Glutamatergic neuron (in vitro differentiated cells): ENCODE measurements around the gene IRF5. TPM values are rescaled to one million over a fixed set of nuclear protein-coding genes. Genes with fewer than 3 reads are reported as not detected.
A peak's percentile ranks its signal among the peaks of the same experiment; 100 is the strongest.
"Not testable (repeated sequence)": the region's sequence is repeated elsewhere in the genome, so short reads cannot be mapped to it uniquely, and the experiment has no call there.

ENCODE experiments used
- DNase-seq: peaks from one replicate; pipeline ENCODE4 v3.0.0; 2022
- H3K27ac Mint-ChIP-seq: one replicate; pipeline ENCODE4 v1.8.0; 2020; ENCODE audit warnings: mild to moderate bottlenecking, mixed read lengths, inconsistent platforms; ENCODE audit not compliant: unreplicated experiment
- H3K27me3 Mint-ChIP-seq: one replicate; pipeline ENCODE4 v1.8.0; 2020; ENCODE audit warnings: mild to moderate bottlenecking, moderate library complexity, mixed read lengths, inconsistent platforms; ENCODE audit not compliant: unreplicated experiment
- H3K36me3 Mint-ChIP-seq: one replicate; pipeline ENCODE4 v1.8.0; 2020; ENCODE audit warnings: mild to moderate bottlenecking, mixed read lengths, inconsistent platforms; ENCODE audit not compliant: unreplicated experiment
- H3K4me1 Mint-ChIP-seq: one replicate; pipeline ENCODE4 v1.8.0; 2020; ENCODE audit warnings: mild to moderate bottlenecking, low read depth, mixed read lengths, inconsistent platforms; ENCODE audit not compliant: unreplicated experiment
- H3K4me3 Mint-ChIP-seq: one replicate; pipeline ENCODE4 v1.8.0; 2020; ENCODE audit warnings: mild to moderate bottlenecking, mixed read lengths, inconsistent platforms; ENCODE audit not compliant: unreplicated experiment
- H3K9me3 Mint-ChIP-seq: one replicate; pipeline ENCODE4 v1.8.0; 2020; ENCODE audit warnings: mild to moderate bottlenecking, moderate library complexity, mixed read lengths, inconsistent platforms; ENCODE audit not compliant: unreplicated experiment
- total RNA-seq: library from RNA; stranded (reverse); fragmentation: NEBNext Ultra II Directional; extraction: Animal tissue kit (Norgen Biotek cat#: 25700); gene quantifications from one replicate; pipeline ENCODE4 v1.2.1, GENCODE V29; 2021; ENCODE audit not compliant: unreplicated experiment
- TF ChIP-seq, protein P1 (sequence below): fragments of 200-600 bp; sonication (generic); IDR thresholded peaks from one replicate; pipeline ENCODE4 v1.5.0; 2021; ENCODE audit not compliant: partially characterized antibody, unreplicated experiment

Gene IRF5
- total RNA-seq, 1 donor from 2014 or later = not detected

DNA sequence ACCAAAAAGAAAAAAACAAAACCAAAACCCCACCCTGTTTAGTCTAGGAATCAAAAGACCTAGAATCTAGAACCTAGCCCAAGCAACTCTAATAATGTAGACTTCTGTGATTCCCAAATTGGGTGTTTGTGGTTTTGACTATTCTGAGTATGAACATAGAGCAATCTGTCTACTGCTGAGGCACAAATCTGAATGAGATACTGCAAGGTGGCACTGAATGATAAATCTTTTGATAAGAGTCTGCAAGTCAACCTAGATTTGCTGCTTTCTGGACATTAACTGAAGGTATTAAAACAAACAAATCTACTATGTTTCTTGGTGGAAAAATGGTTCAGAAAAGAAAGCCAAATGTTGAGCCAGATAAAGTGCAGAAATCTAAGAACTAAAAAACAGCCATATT is 50.6 kb downstream of the IRF5 start:
- Mint-ChIP-seq H3K4me1 (no peaks in the 10 kb centered on the region), H3K27me3 (no peaks in the 10 kb centered on the region), H3K36me3 (no peaks in the 10 kb centered on the region), H3K9me3 (no peaks in the 10 kb centered on the region), H3K4me3 (no peak overlapping the region), H3K27ac (no peak overlapping the region)
- TF ChIP-seq, protein P1, sequence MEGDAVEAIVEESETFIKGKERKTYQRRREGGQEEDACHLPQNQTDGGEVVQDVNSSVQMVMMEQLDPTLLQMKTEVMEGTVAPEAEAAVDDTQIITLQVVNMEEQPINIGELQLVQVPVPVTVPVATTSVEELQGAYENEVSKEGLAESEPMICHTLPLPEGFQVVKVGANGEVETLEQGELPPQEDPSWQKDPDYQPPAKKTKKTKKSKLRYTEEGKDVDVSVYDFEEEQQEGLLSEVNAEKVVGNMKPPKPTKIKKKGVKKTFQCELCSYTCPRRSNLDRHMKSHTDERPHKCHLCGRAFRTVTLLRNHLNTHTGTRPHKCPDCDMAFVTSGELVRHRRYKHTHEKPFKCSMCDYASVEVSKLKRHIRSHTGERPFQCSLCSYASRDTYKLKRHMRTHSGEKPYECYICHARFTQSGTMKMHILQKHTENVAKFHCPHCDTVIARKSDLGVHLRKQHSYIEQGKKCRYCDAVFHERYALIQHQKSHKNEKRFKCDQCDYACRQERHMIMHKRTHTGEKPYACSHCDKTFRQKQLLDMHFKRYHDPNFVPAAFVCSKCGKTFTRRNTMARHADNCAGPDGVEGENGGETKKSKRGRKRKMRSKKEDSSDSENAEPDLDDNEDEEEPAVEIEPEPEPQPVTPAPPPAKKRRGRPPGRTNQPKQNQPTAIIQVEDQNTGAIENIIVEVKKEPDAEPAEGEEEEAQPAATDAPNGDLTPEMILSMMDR = no peak
- no peak for DNase-seq

DNA sequence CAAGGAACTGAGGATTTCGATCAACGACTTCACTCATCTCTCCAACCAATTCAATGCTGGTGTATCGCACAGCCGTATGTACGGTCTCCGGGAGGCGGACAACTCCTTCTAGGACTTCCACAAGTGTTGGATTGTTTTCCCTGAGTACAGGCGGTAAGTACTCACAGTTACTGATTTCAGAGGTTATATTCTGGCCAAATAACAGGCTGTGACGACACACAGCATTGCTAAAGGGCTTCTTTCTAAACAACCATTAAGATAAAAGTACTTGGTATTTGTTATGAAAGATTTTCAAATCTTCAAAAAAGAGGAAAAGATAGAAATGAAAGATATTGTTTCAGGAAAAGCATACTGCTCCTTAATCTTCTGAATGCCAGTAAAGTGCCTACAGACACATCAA is 52.2 kb downstream of the IRF5 start:
- H3K27ac Mint-ChIP-seq = no peak overlapping the region
- H3K4me1 Mint-ChIP-seq = no peaks in the 10 kb centered on the region
- no peaks in the 10 kb centered on the region for H3K9me3 Mint-ChIP-seq
- H3K36me3 Mint-ChIP-seq = no peaks in the 10 kb centered on the region
- TF ChIP-seq, protein P1 = no peak
- no peak overlapping the region for H3K4me3 Mint-ChIP-seq
- DNase-seq = no peak
- H3K27me3 Mint-ChIP-seq = no peaks in the 10 kb centered on the region

DNA sequence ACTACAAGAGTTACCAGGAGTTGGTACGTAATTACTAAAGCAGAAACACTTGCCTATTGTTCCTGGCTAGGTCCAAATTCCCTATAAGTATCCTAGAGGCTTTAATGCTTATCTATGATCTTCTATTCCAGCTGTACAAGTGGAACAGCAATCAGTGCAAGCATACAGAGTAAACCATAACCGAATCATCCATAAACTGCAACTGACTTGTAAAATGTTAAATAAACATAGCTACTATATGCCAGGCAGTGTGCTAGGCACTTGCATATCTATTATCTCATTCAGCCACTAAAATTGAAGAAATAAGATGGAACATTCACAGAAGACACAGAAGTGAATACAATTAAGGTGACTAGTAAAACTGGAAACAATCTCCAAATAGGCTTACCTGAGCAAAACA is 55.7 kb downstream of the IRF5 start:
- no peak for DNase-seq
- Mint-ChIP-seq H3K9me3 (no peaks in the 10 kb centered on the region), H3K36me3 (no peaks in the 10 kb centered on the region), H3K27ac (no peak overlapping the region), H3K4me3 (no peak overlapping the region), H3K27me3 (no peaks in the 10 kb centered on the region), H3K4me1 (no peaks in the 10 kb centered on the region)
- TF ChIP-seq, protein P1 = no peak

DNA sequence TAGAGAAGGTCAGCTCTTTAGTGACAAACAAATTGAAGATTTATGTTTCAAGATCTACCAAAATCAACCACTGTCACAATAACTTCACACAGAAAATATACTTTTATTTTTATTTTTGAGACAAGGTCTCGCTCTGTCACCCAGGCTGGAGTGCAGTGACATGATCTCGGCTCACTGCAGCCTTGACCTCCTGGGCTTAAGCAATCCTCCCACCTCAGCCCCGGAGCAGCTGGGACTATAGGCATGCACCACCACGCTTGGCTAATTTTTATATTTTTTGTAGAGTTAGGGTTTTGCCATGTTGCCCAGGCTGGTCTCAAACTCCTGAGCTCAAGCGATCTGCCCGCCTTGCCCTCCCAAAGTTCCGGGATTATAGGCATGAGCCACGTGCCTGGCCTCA is 56.8 kb downstream of the IRF5 start:
- not testable (repeated sequence) for H3K36me3 Mint-ChIP-seq, H3K9me3 Mint-ChIP-seq, H3K4me1 Mint-ChIP-seq, H3K4me3 Mint-ChIP-seq, H3K27ac Mint-ChIP-seq, DNase-seq, H3K27me3 Mint-ChIP-seq

DNA sequence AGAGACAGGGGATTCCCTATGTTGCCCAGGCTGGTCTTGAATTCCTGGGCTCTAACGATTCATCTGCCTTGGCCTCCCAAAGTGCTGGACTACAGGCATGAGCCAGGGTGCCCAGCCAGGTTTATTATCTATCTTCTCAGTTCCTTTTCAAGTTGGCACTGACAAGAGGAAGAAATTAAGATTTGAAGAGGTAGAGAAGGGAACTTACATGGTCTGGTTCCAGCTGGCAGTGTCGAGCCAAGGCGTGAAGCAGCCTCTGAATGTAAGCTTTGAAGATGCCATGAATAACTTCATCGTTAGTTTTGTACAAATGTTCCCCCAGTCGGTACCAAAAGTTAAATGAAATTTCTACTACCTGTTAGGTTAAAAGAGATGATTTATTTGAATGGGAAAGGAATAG is 59.5 kb downstream of the IRF5 start:
- TF ChIP-seq, protein P1 = no peak
- H3K9me3 Mint-ChIP-seq = no peaks in the 10 kb centered on the region
- no peaks in the 10 kb centered on the region for H3K36me3 Mint-ChIP-seq
- H3K4me3 Mint-ChIP-seq = no peak overlapping the region
- no peaks in the 10 kb centered on the region for H3K4me1 Mint-ChIP-seq
- H3K27ac Mint-ChIP-seq = peak overlapping the region; percentile 22
- H3K27me3 Mint-ChIP-seq = no peaks in the 10 kb centered on the region
- DNase-seq = no peak

Other genes with a start within 250 kb of the IRF5 start
- 63.6 TPM for gene CALU, start 198.6 kb upstream of the IRF5 start, total RNA-seq
- gene OPN1SW, start 162.1 kb upstream of the IRF5 start, total RNA-seq = not detected
- gene CCDC136, start 146.0 kb upstream of the IRF5 start, total RNA-seq = 202 TPM
- gene FLNC, start 107.5 kb upstream of the IRF5 start, total RNA-seq = 241 TPM
- gene ATP6V1F, start 75.1 kb upstream of the IRF5 start, total RNA-seq = 133 TPM
- 2.2 TPM for gene KCP, start 27.2 kb upstream of the IRF5 start, total RNA-seq
- 53.8 TPM for gene TNPO3, start 117.2 kb downstream of the IRF5 start, total RNA-seq
- 6.6 TPM for gene TSPAN33, start 206.8 kb downstream of the IRF5 start, total RNA-seq